Natural killer cell treated with Interleukin-12 subunit alpha and Interleukin-12 subunit beta and Interleukin-15 and Interleukin-18, amount 100 ng/mL, for 72 hours (primary cell): ENCODE data around the gene ATOH7. TPM values are rescaled to one million over a fixed set of nuclear protein-coding genes. Genes with fewer than 3 reads are reported as not detected.
"Not testable (repeated sequence)": the region's sequence is repeated elsewhere in the genome, so short reads cannot be mapped to it uniquely, and the experiment has no call there.

Source experiments
- ATAC-seq, 2 donors: fragments of 150-1000 bp; cut with Tn5 transposase in 1 of 2; sonication (Bioruptor Pico), chemical (Tn5 transposase) in 1 of 2; 2 replicates each; pipeline ENCODE4 v1.10.0; 2021
- DNase-seq: peaks from one replicate; pipeline ENCODE4 v3.0.0; 2022; ENCODE audit warnings: low spot score
- H3K27ac Mint-ChIP-seq, 2 donors: 1 replicate in 1 of 2; 2 replicates in 1 of 2; pipeline ENCODE4 v1.8.0; 2022; ENCODE audit warnings: mixed read lengths in 2 of 2, mild to moderate bottlenecking in 1 of 2, moderate library complexity in 1 of 2
- H3K27me3 Mint-ChIP-seq, 2 donors: 1 replicate in 1 of 2; 2 replicates in 1 of 2; pipeline ENCODE4 v1.8.0; 2022; ENCODE audit warnings: mixed read lengths in 2 of 2
- H3K36me3 Mint-ChIP-seq: one replicate; pipeline ENCODE4 v1.8.0; 2022; ENCODE audit warnings: mixed read lengths
- H3K4me1 Mint-ChIP-seq, 2 donors: 1 replicate in 1 of 2; 2 replicates in 1 of 2; pipeline ENCODE4 v1.8.0; 2022; ENCODE audit warnings: low read depth in 2 of 2, mixed read lengths in 2 of 2, mild to moderate bottlenecking in 1 of 2
- H3K4me3 Mint-ChIP-seq: one replicate; pipeline ENCODE4 v1.8.0; 2022; ENCODE audit warnings: mixed read lengths
- H3K9me3 Mint-ChIP-seq: 2 replicates; pipeline ENCODE4 v1.8.0; 2022; ENCODE audit warnings: mixed read lengths
- total RNA-seq, 2 donors: library from RNA; stranded (reverse); gene quantifications; one replicate each; pipeline ENCODE4 v1.2.3, GENCODE V29; 2022

The ATOH7 gene
- total RNA-seq = not detected

DNA sequence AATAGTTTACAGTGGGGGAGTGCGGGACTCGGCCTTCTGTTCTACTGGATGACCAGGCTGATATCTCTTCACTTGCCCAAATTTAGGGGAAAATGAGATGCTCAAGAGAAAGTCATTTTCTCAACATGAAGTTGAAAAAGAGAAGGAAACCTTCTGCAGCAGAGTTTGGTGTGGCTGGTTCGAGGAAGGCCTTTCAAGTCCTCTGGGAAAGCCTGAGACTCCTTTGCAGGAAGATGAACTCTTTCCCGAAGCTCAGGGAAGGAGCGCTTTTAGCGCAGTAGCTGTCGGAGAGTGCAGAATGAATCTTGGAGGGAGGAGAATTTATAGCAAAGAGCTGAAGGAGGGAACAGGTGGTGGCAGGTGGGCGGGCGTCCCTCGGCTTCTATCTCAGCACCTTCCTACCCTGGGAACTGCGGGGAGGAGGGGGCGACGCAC is at the start of gene ATOH7:
TSS of gene ATOH7 (minus strand) at position 297 of the 435 bp plus-strand sequence. CDS start 436 bp downstream, outside the sequence.
- H3K4me1 Mint-ChIP-seq = peaks cover 4 to 7% of the 10 kb centered on the region in 2 donors
- H3K27me3 Mint-ChIP-seq = peaks cover 36 to 49% of the 10 kb centered on the region in 2 donors
- DNase-seq (no peak), ATAC-seq (no peak)
- H3K9me3 Mint-ChIP-seq = no peaks in the 10 kb centered on the region
- peak within 1 kb of the TSS; percentile 56 for H3K4me3 Mint-ChIP-seq
- no peaks in the 10 kb centered on the region for H3K36me3 Mint-ChIP-seq
- no peak within 1 kb of the TSS for H3K27ac Mint-ChIP-seq

DNA sequence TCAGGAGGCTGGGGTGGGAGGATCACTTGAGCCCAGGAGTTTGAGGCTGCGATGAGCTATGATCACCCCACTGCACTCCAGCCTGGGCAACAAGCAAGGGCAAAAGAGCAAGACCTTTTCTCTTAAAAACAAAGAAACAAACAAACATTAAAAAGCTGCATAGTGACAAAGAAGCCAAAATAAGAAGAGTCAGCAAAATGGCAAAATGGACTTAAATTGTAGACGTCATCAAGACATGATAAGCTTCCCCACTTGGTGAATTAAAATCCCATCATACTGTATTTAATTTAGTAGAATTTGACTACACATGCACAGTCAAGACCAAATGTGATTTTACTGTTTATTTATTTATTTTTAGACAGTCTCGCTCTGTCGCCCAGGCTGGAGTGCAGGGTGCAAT is 48.8 kb upstream of the ATOH7 start:
- Mint-ChIP-seq H3K4me1 (peaks cover 0 to 5% of the 10 kb centered on the region in 2 donors), H3K9me3 (peaks cover 6% of the 10 kb centered on the region), H3K27ac (no peak overlapping the region), H3K27me3 (no peaks in the 10 kb centered on the region), H3K36me3 (peaks cover 10% of the 10 kb centered on the region), H3K4me3 (no peak overlapping the region)
- ATAC-seq = no peak
- no peak for DNase-seq

GRCh38 chr10:68278906-68279753 is 47.2 kb upstream of the ATOH7 start:
- DNase-seq, H3K36me3 Mint-ChIP-seq, H3K4me1 Mint-ChIP-seq, H3K27ac Mint-ChIP-seq, ATAC-seq, H3K27me3 Mint-ChIP-seq, H3K9me3 Mint-ChIP-seq, H3K4me3 Mint-ChIP-seq: not testable (repeated sequence)

DNA sequence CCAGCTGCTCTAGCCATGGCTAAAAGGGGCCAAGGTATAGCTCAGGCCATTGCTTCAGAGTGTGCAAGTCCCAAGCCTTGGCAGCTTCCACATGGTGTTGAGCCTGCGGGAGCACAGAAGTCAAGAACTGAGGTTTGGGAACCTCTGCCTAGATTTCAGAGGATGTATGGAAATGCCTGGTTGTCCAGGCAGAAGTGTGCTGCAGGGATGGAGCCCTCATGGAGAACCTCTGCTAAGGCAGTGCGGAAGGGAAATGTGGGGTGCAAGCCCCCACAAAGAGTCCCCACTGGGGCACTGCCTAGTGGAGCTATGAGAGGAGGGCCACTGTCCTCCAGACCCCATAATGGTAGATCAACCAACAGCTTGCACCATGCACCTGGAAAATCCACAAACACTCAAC is 45.9 kb upstream of the ATOH7 start:
- not testable (repeated sequence) for H3K36me3 Mint-ChIP-seq, DNase-seq, H3K27ac Mint-ChIP-seq, ATAC-seq, H3K27me3 Mint-ChIP-seq, H3K9me3 Mint-ChIP-seq, H3K4me3 Mint-ChIP-seq, H3K4me1 Mint-ChIP-seq

DNA sequence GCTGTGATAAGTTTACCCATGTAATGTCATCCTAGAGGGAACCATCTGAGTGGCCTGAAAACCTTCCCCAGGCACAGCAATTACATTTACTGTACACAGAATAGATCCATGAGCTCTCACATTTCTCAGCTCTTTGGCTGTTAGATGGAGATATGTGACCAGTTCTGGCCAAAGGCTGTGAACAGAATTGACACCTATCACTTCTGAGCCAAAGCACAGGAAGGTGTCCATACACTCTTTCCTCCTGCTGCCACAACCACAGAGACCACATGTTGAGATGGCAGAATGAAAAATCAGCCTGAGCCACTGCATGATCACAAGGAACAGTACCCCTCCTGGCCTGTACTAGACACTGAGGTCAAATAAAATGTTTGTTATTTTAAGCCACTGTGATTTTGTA is 44.3 kb upstream of the ATOH7 start:
- Mint-ChIP-seq H3K27me3 (peaks cover 0 to 2% of the 10 kb centered on the region in 2 donors), H3K27ac (no peak overlapping the region), H3K9me3 (peaks cover 6% of the 10 kb centered on the region), H3K36me3 (peaks cover 10% of the 10 kb centered on the region), H3K4me1 (peaks cover 0 to 5% of the 10 kb centered on the region in 2 donors), H3K4me3 (no peak overlapping the region)
- peak; percentile 57 to 63 for ATAC-seq
- no peak for DNase-seq

- Mint-ChIP-seq H3K4me3 (no peak overlapping the region), H3K9me3 (peaks cover 6% of the 10 kb centered on the region), H3K27me3 (peaks cover 0 to 4% of the 10 kb centered on the region in 2 donors), H3K27ac (no peak overlapping the region), H3K4me1 (peaks cover 0 to 5% of the 10 kb centered on the region in 2 donors), H3K36me3 (peaks cover 10% of the 10 kb centered on the region)
- DNase-seq (no peak), ATAC-seq (no peak)
Measured at GRCh38 chr10:68275600-68276126, 43.8 kb upstream of the ATOH7 start.

GRCh38 chr10:68272833-68273232 is 40.9 kb upstream of the ATOH7 start:
- H3K27me3 Mint-ChIP-seq = peaks cover 10 to 12% of the 10 kb centered on the region in 2 donors

GRCh38 chr10:68271196-68271882 is 39.4 kb upstream of the ATOH7 start:
- Mint-ChIP-seq H3K4me1 (peaks cover 0 to 4% of the 10 kb centered on the region in 2 donors), H3K27ac (no peak overlapping the region), H3K4me3 (no peak overlapping the region), H3K36me3 (no peaks in the 10 kb centered on the region), H3K27me3 (peaks cover 10 to 12% of the 10 kb centered on the region in 2 donors), H3K9me3 (no peaks in the 10 kb centered on the region)
- ATAC-seq (no peak), DNase-seq (no peak)

More at GRCh38 chr10:68272833-68273232, 40.9 kb upstream of the ATOH7 start:
- peaks cover 0 to 5% of the 10 kb centered on the region in 2 donors for H3K4me1 Mint-ChIP-seq
- peaks cover 6% of the 10 kb centered on the region for H3K9me3 Mint-ChIP-seq
- H3K36me3 Mint-ChIP-seq = peaks cover 6% of the 10 kb centered on the region
- DNase-seq (no peak), ATAC-seq (no peak)
- H3K4me3 Mint-ChIP-seq = no peak overlapping the region
- H3K27ac Mint-ChIP-seq = no peak overlapping the region

DNA sequence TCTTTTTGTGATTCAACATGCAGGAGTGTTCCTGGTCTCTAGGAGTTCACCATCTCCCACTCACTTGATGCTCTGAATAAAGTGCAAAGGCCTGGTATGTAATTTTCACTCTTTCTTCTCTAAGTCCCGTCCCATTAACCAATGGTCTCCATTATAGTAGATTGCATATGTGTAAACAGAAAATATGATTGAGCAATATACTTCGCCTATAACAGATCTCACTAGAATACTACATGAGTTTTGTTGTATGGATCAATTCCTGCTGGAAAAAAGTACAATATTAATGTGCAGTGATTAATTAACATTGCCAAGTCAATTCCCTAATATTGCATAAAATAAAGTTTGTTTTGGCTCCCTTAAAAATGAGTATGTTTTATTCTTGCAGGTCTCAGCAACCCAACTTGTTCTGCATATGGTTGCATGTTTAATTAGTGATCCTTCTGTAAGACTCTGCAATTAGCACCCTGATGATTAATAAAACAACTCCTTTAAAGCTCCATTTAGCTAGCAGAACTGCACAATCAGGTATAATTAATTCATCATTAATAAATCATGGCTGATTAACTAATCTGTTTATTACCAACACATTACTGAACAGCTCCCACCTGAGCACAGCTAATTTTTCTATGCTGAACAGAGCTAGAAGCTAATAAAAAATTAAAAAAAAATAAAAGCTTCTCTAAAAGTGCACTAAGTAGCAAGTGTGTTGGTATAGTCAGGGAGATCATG is 37.8 kb upstream of the ATOH7 start:
- peaks cover 10 to 12% of the 10 kb centered on the region in 2 donors for H3K27me3 Mint-ChIP-seq
- no peak for DNase-seq
- H3K36me3 Mint-ChIP-seq = no peaks in the 10 kb centered on the region
- no peak for ATAC-seq
- no peaks in the 10 kb centered on the region for H3K4me1 Mint-ChIP-seq
- no peak overlapping the region for H3K4me3 Mint-ChIP-seq
- H3K9me3 Mint-ChIP-seq = no peaks in the 10 kb centered on the region
- no peak overlapping the region for H3K27ac Mint-ChIP-seq

GRCh38 chr10:68261132-68261856 is 29.4 kb upstream of the ATOH7 start:
- no peak overlapping the region for H3K27ac Mint-ChIP-seq

GRCh38 chr10:68253346-68253745 is 21.4 kb upstream of the ATOH7 start:
- Mint-ChIP-seq H3K27ac (no peak overlapping the region), H3K27me3 (peaks cover 15 to 21% of the 10 kb centered on the region in 2 donors), H3K36me3 (no peaks in the 10 kb centered on the region), H3K4me3 (no peak overlapping the region), H3K4me1 (no peaks in the 10 kb centered on the region), H3K9me3 (no peaks in the 10 kb centered on the region)
- no peak for ATAC-seq
- no peak for DNase-seq

More at GRCh38 chr10:68261132-68261856, 29.4 kb upstream of the ATOH7 start:
- Mint-ChIP-seq H3K4me3 (no peak overlapping the region), H3K4me1 (no peaks in the 10 kb centered on the region), H3K27me3 (peaks cover 15 to 24% of the 10 kb centered on the region in 2 donors), H3K36me3 (no peaks in the 10 kb centered on the region), H3K9me3 (no peaks in the 10 kb centered on the region)
- DNase-seq (no peak), ATAC-seq (peak in 1 of 2 donors; percentile 20)

GRCh38 chr10:68251625-68252495 is 19.9 kb upstream of the ATOH7 start:
- DNase-seq = no peak
- Mint-ChIP-seq H3K27ac (no peak overlapping the region), H3K9me3 (no peaks in the 10 kb centered on the region), H3K36me3 (no peaks in the 10 kb centered on the region), H3K4me3 (no peak overlapping the region), H3K27me3 (peaks cover 9% of the 10 kb centered on the region in 2 donors), H3K4me1 (no peaks in the 10 kb centered on the region)
- ATAC-seq = no peak
